SK-N-SH (cell line): ENCODE results near the gene GPR18.
"Not testable (repeated sequence)": the region's sequence is repeated elsewhere in the genome, so short reads cannot be mapped to it uniquely, and the experiment has no call there.

Experiments used
- CHD2 ChIP-seq: fragments of 150-350 bp; IDR thresholded peaks from 2 replicates; pipeline ENCODE4 v1.6.1; 2018; ENCODE audit warnings: low read length; ENCODE audit not compliant: partially characterized antibody
- EP300 ChIP-seq, 2 experiments: IDR thresholded peaks; 2 replicates each; pipeline versions ENCODE4 v1.4.0 to v1.6.1; 2012; ENCODE audit warnings: borderline replicate concordance in 1 of 2, low read depth in 1 of 2, low read length in 1 of 2
- FOXJ3 ChIP-seq: sonication (generic); formaldehyde crosslinking; IDR thresholded peaks from 2 replicates; pipeline ENCODE4 v1.5.1; 2020; ENCODE audit warnings: mild to moderate bottlenecking, missing genetic modification reagents
- GATA2 ChIP-seq: sonication (generic); formaldehyde crosslinking; IDR thresholded peaks from 2 replicates; pipeline ENCODE4 v1.5.0; 2020; ENCODE audit warnings: mild to moderate bottlenecking, missing genetic modification reagents
- NFIC ChIP-seq: IDR thresholded peaks from 2 replicates; pipeline ENCODE4 v1.4.0; 2012; ENCODE audit warnings: borderline replicate concordance
- NRF1 ChIP-seq: IDR thresholded peaks from 2 replicates; pipeline ENCODE4 v1.6.1; 2012; ENCODE audit warnings: low read depth, mild to moderate bottlenecking, low read length
- POLR2AphosphoS5 ChIP-seq: IDR thresholded peaks from 2 replicates; pipeline ENCODE4 v1.6.1; 2012; ENCODE audit warnings: low read depth, low read length
- RFX5 ChIP-seq: IDR thresholded peaks from 2 replicates; pipeline ENCODE4 v1.6.1; 2012; ENCODE audit warnings: mild to moderate bottlenecking, improper control_type of control experiment, low read length
- TAF1 ChIP-seq: IDR thresholded peaks from 2 replicates; pipeline ENCODE4 v1.6.1; 2012; ENCODE audit warnings: low read depth, mild to moderate bottlenecking, low read length, moderate library complexity, borderline replicate concordance
- TCF12 ChIP-seq: IDR thresholded peaks from 2 replicates; pipeline ENCODE4 v1.4.0; 2012
- TEAD4 ChIP-seq: IDR thresholded peaks from 2 replicates; pipeline ENCODE4 v1.4.0; 2012; ENCODE audit warnings: mild to moderate bottlenecking, borderline replicate concordance; ENCODE audit not compliant: insufficient read depth
- TF ChIP-seq, protein P1 (sequence below): fragments of 200-600 bp; sonication (generic); IDR thresholded peaks from 2 replicates; pipeline ENCODE4 v1.6.1; 2017; ENCODE audit warnings: antibody characterized with exemption, mild to moderate bottlenecking, moderate library complexity
- TF ChIP-seq, protein P2 (sequence below): IDR thresholded peaks from 2 replicates; pipeline ENCODE4 v1.6.1; 2012; ENCODE audit warnings: mild to moderate bottlenecking, low read depth, low read length, moderate library complexity

DNA sequence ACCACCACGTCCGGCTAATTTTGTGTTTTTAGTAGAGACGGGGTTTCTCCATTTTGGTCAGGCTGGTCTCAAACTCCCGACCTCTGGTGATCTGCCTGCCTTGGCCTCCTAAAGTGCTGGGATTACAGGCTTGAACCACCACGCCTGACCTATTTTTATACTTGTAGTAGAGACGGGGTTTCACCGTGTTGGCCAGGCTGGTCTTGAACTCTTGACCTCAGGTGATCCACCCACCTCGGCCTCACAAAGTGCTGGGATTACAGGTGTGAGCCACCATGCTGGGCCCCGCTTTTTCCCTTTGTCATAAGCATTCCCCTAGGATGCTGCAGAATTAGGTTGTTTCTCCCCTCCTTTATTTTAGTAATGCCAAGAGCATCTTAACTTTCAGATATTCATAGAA, 47.6 kb downstream of the GPR18 start:
- TF ChIP-seq CHD2; NRF1; TCF12; RFX5; GATA2 (CRISPR knock-in tag); FOXJ3; POLR2AphosphoS5; TEAD4; TAF1; EP300 (IDR thresholded peaks at IDR 0.05; ENCODE audit: borderline replicate concordance in 1 of 2, low read depth in 1 of 2, low read length in 1 of 2); NFIC: not testable (repeated sequence)
- TF ChIP-seq, protein P1, sequence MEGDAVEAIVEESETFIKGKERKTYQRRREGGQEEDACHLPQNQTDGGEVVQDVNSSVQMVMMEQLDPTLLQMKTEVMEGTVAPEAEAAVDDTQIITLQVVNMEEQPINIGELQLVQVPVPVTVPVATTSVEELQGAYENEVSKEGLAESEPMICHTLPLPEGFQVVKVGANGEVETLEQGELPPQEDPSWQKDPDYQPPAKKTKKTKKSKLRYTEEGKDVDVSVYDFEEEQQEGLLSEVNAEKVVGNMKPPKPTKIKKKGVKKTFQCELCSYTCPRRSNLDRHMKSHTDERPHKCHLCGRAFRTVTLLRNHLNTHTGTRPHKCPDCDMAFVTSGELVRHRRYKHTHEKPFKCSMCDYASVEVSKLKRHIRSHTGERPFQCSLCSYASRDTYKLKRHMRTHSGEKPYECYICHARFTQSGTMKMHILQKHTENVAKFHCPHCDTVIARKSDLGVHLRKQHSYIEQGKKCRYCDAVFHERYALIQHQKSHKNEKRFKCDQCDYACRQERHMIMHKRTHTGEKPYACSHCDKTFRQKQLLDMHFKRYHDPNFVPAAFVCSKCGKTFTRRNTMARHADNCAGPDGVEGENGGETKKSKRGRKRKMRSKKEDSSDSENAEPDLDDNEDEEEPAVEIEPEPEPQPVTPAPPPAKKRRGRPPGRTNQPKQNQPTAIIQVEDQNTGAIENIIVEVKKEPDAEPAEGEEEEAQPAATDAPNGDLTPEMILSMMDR = not testable (repeated sequence)
- TF ChIP-seq, protein P2, sequence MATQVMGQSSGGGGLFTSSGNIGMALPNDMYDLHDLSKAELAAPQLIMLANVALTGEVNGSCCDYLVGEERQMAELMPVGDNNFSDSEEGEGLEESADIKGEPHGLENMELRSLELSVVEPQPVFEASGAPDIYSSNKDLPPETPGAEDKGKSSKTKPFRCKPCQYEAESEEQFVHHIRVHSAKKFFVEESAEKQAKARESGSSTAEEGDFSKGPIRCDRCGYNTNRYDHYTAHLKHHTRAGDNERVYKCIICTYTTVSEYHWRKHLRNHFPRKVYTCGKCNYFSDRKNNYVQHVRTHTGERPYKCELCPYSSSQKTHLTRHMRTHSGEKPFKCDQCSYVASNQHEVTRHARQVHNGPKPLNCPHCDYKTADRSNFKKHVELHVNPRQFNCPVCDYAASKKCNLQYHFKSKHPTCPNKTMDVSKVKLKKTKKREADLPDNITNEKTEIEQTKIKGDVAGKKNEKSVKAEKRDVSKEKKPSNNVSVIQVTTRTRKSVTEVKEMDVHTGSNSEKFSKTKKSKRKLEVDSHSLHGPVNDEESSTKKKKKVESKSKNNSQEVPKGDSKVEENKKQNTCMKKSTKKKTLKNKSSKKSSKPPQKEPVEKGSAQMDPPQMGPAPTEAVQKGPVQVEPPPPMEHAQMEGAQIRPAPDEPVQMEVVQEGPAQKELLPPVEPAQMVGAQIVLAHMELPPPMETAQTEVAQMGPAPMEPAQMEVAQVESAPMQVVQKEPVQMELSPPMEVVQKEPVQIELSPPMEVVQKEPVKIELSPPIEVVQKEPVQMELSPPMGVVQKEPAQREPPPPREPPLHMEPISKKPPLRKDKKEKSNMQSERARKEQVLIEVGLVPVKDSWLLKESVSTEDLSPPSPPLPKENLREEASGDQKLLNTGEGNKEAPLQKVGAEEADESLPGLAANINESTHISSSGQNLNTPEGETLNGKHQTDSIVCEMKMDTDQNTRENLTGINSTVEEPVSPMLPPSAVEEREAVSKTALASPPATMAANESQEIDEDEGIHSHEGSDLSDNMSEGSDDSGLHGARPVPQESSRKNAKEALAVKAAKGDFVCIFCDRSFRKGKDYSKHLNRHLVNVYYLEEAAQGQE = not testable (repeated sequence)
